Measurements from ENCODE around the gene VPREB3.

VPREB3 gene

GRCh38 chr22:23714596-23715578 is 39.3 kb downstream of the VPREB3 start:
- no peaks in the 10 kb centered on the region for H3K27me3 Mint-ChIP-seq
- no peak for ATAC-seq
- no peak for DNase-seq
- peaks cover 22% of the 10 kb centered on the region for H3K4me1 Mint-ChIP-seq
- peak overlapping the region; percentile 71 for H3K4me3 Mint-ChIP-seq
- H3K36me3 Mint-ChIP-seq (ENCODE audit: low read depth), result peaks cover 21% of the 10 kb centered on the region
- H3K9me3 Mint-ChIP-seq, result no peaks in the 10 kb centered on the region
- no peak overlapping the region for H3K27ac Mint-ChIP-seq

- peak; percentile 34 for DNase-seq
- Mint-ChIP-seq H3K36me3 (ENCODE audit: low read depth) (peaks cover 31% of the 10 kb centered on the region), H3K27ac (no peak overlapping the region), H3K27me3 (no peaks in the 10 kb centered on the region), H3K4me1 (peaks cover 32% of the 10 kb centered on the region), H3K9me3 (no peaks in the 10 kb centered on the region), H3K4me3 (no peak overlapping the region)
- ATAC-seq, result no peak
These were observed 40.3 kb downstream of the VPREB3 start for GRCh38 chr22:23713696-23714595.

GRCh38 chr22:23712256-23712655 is 42.0 kb downstream of the VPREB3 start:
- no peak overlapping the region for H3K4me3 Mint-ChIP-seq
- H3K4me1 Mint-ChIP-seq, result peaks cover 43% of the 10 kb centered on the region
- no peak for DNase-seq
- no peak for ATAC-seq
- no peak overlapping the region for H3K27ac Mint-ChIP-seq
- peaks cover 45% of the 10 kb centered on the region for H3K36me3 Mint-ChIP-seq (ENCODE audit: low read depth)
- no peaks in the 10 kb centered on the region for H3K9me3 Mint-ChIP-seq
- H3K27me3 Mint-ChIP-seq, result no peaks in the 10 kb centered on the region

- Mint-ChIP-seq H3K4me1 (peaks cover 57% of the 10 kb centered on the region), H3K9me3 (no peaks in the 10 kb centered on the region), H3K27ac (peak overlapping the region; percentile 36), H3K27me3 (no peaks in the 10 kb centered on the region), H3K36me3 (ENCODE audit: low read depth) (peaks cover 74% of the 10 kb centered on the region), H3K4me3 (no peak overlapping the region)
- ATAC-seq, result no peak
- DNase-seq, result no peak
These were observed 45.1 kb downstream of the VPREB3 start for GRCh38 chr22:23709107-23709506.

- H3K27ac Mint-ChIP-seq, result peak overlapping the region; percentile 70
- ATAC-seq (peak; percentile 42), DNase-seq (no peak)
- peaks cover 75% of the 10 kb centered on the region for H3K36me3 Mint-ChIP-seq (ENCODE audit: low read depth)
- H3K4me3 Mint-ChIP-seq, result peak overlapping the region; percentile 19
- no peaks in the 10 kb centered on the region for H3K9me3 Mint-ChIP-seq
- H3K27me3 Mint-ChIP-seq, result no peaks in the 10 kb centered on the region
- peaks cover 56% of the 10 kb centered on the region for H3K4me1 Mint-ChIP-seq
These were observed 46.0 kb downstream of the VPREB3 start for GRCh38 chr22:23708270-23708669.

- H3K4me1 Mint-ChIP-seq, result peaks cover 66% of the 10 kb centered on the region
- peak overlapping the region; percentile 86 for H3K27ac Mint-ChIP-seq
- ATAC-seq (peak; percentile 83), DNase-seq (peak; percentile 28)
- H3K36me3 Mint-ChIP-seq (ENCODE audit: low read depth), result peaks cover 91% of the 10 kb centered on the region
- peak overlapping the region; percentile 44 for H3K4me3 Mint-ChIP-seq
- H3K9me3 Mint-ChIP-seq, result no peaks in the 10 kb centered on the region
- no peaks in the 10 kb centered on the region for H3K27me3 Mint-ChIP-seq
These were observed 48.9 kb downstream of the VPREB3 start for GRCh38 chr22:23705358-23705757.

GRCh38 chr22:23704829-23705228 is 49.4 kb downstream of the VPREB3 start:
- Mint-ChIP-seq H3K4me1 (peaks cover 69% of the 10 kb centered on the region), H3K27me3 (no peaks in the 10 kb centered on the region), H3K9me3 (no peaks in the 10 kb centered on the region), H3K36me3 (ENCODE audit: low read depth) (peaks cover 91% of the 10 kb centered on the region), H3K27ac (peak overlapping the region; percentile 86), H3K4me3 (peak overlapping the region; percentile 44)
- ATAC-seq (peak; percentile 47), DNase-seq (no peak)

GRCh38 chr22:23704062-23704461 is 50.2 kb downstream of the VPREB3 start:
- Mint-ChIP-seq H3K4me3 (no peak overlapping the region), H3K9me3 (no peaks in the 10 kb centered on the region), H3K27ac (peak overlapping the region; percentile 52), H3K36me3 (ENCODE audit: low read depth) (peaks cover 90% of the 10 kb centered on the region), H3K4me1 (peaks cover 61% of the 10 kb centered on the region), H3K27me3 (no peaks in the 10 kb centered on the region)
- DNase-seq (no peak), ATAC-seq (no peak)
